Thoracic aorta (tissue), 2 donors: ENCODE data around the gene OOSP2. TPM values are rescaled to one million over a fixed set of nuclear protein-coding genes. Genes with fewer than 3 reads are reported as not detected.
"Not testable (repeated sequence)": the region's sequence is repeated elsewhere in the genome, so short reads cannot be mapped to it uniquely, and the experiment has no call there.

ENCODE experiments used
- ATAC-seq: fragments of 150-250 bp; one replicate; pipeline ENCODE4 v1.8.0; 2017; ENCODE audit warnings: low read depth; ENCODE audit not compliant: insufficient number of reproducible peaks, low FRiP score
- DNase-seq: peaks from one replicate; pipeline ENCODE4 v3.0.0-alpha.2; 2020; ENCODE audit warnings: low spot score
- H3K27ac ChIP-seq, 2 donors: fragments of 200-600 bp; sonication (generic); 1 replicate in 1 of 2; 2 replicates in 1 of 2; pipeline ENCODE4 v1.5.1; 2016; ENCODE audit warnings: mild to moderate bottlenecking in 2 of 2, moderate library complexity in 2 of 2
- H3K27me3 ChIP-seq: fragments of 200-600 bp; sonication (generic); replicated peaks from 2 replicates; pipeline ENCODE4 v1.6.0; 2016; ENCODE audit warnings: mild to moderate bottlenecking; ENCODE audit not compliant: insufficient read depth
- H3K36me3 ChIP-seq: fragments of 200-600 bp; sonication (generic); one replicate; pipeline ENCODE4 v1.5.1; 2016
- H3K4me1 ChIP-seq, 2 donors: fragments of 200-600 bp; sonication (generic); 1 replicate in 1 of 2; 2 replicates in 1 of 2; pipeline versions ENCODE4 v1.5.1 to v1.6.0; 2016; ENCODE audit warnings: low read depth in 2 of 2, mild to moderate bottlenecking in 1 of 2; ENCODE audit not compliant: control insufficient read depth in 1 of 2
- H3K4me3 ChIP-seq: fragments of 200-600 bp; sonication (generic); 2 replicates; pipeline ENCODE4 v1.5.1; 2016; ENCODE audit warnings: mild to moderate bottlenecking
- H3K9me3 ChIP-seq: fragments of 200-600 bp; sonication (generic); 2 replicates; pipeline ENCODE4 v1.5.1; 2016
- CTCF ChIP-seq: fragments of 200-600 bp; sonication (generic); IDR thresholded peaks from one replicate; pipeline ENCODE4 v1.5.1; 2019; ENCODE audit warnings: antibody characterized with exemption
- total RNA-seq, 2 donors: library from RNA; depleted of rRNA; stranded (reverse); fragments of >200 nt; gene quantifications; one replicate each; pipeline versions ENCODE4 v1.1.0 to v1.2.3, GENCODE V29; 2016

Gene OOSP2
- total RNA-seq, 2 donors from 2014 or later: not detected

- Histone ChIP-seq H3K9me3 (no peaks in the 10 kb centered on the region), H3K27me3 (no peaks in the 10 kb centered on the region), H3K27ac (no peak overlapping the region), H3K4me3 (no peak overlapping the region), H3K36me3 (no peaks in the 10 kb centered on the region), H3K4me1 (no peaks in the 10 kb centered on the region)
- DNase-seq (no peak), ATAC-seq (no peak)
- TF ChIP-seq CTCF: no peak
Measured at GRCh38 chr11:60003729-60004128, 36.5 kb upstream of the OOSP2 start.

GRCh38 chr11:60005360-60005759, 34.8 kb upstream of the OOSP2 start:
- TF ChIP-seq CTCF: no peak
- ATAC-seq (no peak), DNase-seq (no peak)
- Histone ChIP-seq H3K4me1 (no peaks in the 10 kb centered on the region), H3K27ac (no peak overlapping the region), H3K4me3 (no peak overlapping the region), H3K9me3 (no peaks in the 10 kb centered on the region), H3K27me3 (no peaks in the 10 kb centered on the region), H3K36me3 (no peaks in the 10 kb centered on the region)

- TF ChIP-seq CTCF: no peak
- Histone ChIP-seq H3K36me3 (no peaks in the 10 kb centered on the region), H3K9me3 (no peaks in the 10 kb centered on the region), H3K4me1 (no peaks in the 10 kb centered on the region), H3K27me3 (no peaks in the 10 kb centered on the region), H3K27ac (no peak within 1 kb of the TSS), H3K4me3 (no peak within 1 kb of the TSS)
- DNase-seq (no peak), ATAC-seq (no peak)
Measured at GRCh38 chr11:60016881-60017280, 23.3 kb upstream of the OOSP2 start, which contains the start of gene OOSP4B. Gene OOSP4B (plus strand): TSS chr11:60017181.

GRCh38 chr11:60018058-60018457, 22.2 kb upstream of the OOSP2 start:
- no peaks in the 10 kb centered on the region for H3K9me3 ChIP-seq
- no peaks in the 10 kb centered on the region for H3K27me3 ChIP-seq
- H3K27ac ChIP-seq: no peak overlapping the region
- H3K4me3 ChIP-seq: no peak overlapping the region
- DNase-seq (no peak), ATAC-seq (no peak)
- H3K36me3 ChIP-seq: no peaks in the 10 kb centered on the region
- H3K4me1 ChIP-seq: no peaks in the 10 kb centered on the region
- no peak for TF ChIP-seq CTCF

GRCh38 chr11:60020376-60020775, 19.8 kb upstream of the OOSP2 start:
- not testable (repeated sequence) for H3K27me3 ChIP-seq, DNase-seq, H3K36me3 ChIP-seq, H3K9me3 ChIP-seq, H3K4me3 ChIP-seq, H3K4me1 ChIP-seq, H3K27ac ChIP-seq, ATAC-seq

- Histone ChIP-seq H3K27me3 (no peaks in the 10 kb centered on the region), H3K9me3 (no peaks in the 10 kb centered on the region), H3K36me3 (no peaks in the 10 kb centered on the region), H3K4me1 (no peaks in the 10 kb centered on the region), H3K27ac (no peak overlapping the region), H3K4me3 (no peak overlapping the region)
- ATAC-seq: no peak
- DNase-seq: no peak
- TF ChIP-seq CTCF: no peak
Measured at GRCh38 chr11:60029015-60029632, 11.1 kb upstream of the OOSP2 start.

GRCh38 chr11:60050422-60050821, 10.2 kb downstream of the OOSP2 start:
- not testable (repeated sequence) for H3K4me3 ChIP-seq, H3K4me1 ChIP-seq, H3K27ac ChIP-seq, ATAC-seq, H3K36me3 ChIP-seq, DNase-seq, H3K9me3 ChIP-seq, H3K27me3 ChIP-seq

GRCh38 chr11:60050839-60051238, 10.6 kb downstream of the OOSP2 start:
- not testable (repeated sequence) for H3K9me3 ChIP-seq, H3K27ac ChIP-seq, H3K36me3 ChIP-seq, DNase-seq, H3K4me1 ChIP-seq, H3K4me3 ChIP-seq, H3K27me3 ChIP-seq, ATAC-seq
